GM12878 (cell line): ENCODE measurements around the gene GARIN3. TPM values are rescaled to one million over a fixed set of nuclear protein-coding genes. Genes with fewer than 3 reads are reported as not detected.

Experiments used
- ATAC-seq: fragments of 200-7000 bp; cut with Tn5 transposase; 3 replicates; pipeline ENCODE4 v1.9.1; 2020; ENCODE audit warnings: mild to moderate bottlenecking, moderate library complexity
- BruUV-seq: library from RNA; stranded (reverse); fragments of 400-500 nt; replicated peaks from 2 replicates; lab custom pipeline; 2021; lab: Mats Ljungman, UMichigan
- CTCF ChIA-PET: fragments of 300-600 bp; sonication (Branson Sonifier 250); formaldehyde crosslinking; extraction: SDS; loops from one replicate; lab custom pipeline; 2021; ENCODE audit warnings: inconsistent platforms; lab: Yijun Ruan, JAX
- POLR2A ChIA-PET: fragments of 350-600 bp; formaldehyde crosslinking; extraction: SDS; loops from one replicate; lab custom pipeline; 2021; ENCODE audit warnings: inconsistent platforms; lab: Charles Lee
- RAD21 ChIA-PET: fragments of 300-600 bp; sonication (Branson Sonifier 250); formaldehyde crosslinking; loops from one replicate; lab custom pipeline; 2023; ENCODE audit warnings: antibody characterized with exemption; ENCODE audit not compliant: unreplicated experiment; lab: Charles Lee
- SMC1A ChIA-PET: fragments of 300-600 bp; sonication (Branson Sonifier 250); formaldehyde crosslinking; loops from one replicate; lab custom pipeline; 2023; ENCODE audit not compliant: unreplicated experiment, uncharacterized antibody; lab: Charles Lee
- DNase-seq: peaks from one replicate; pipeline ENCODE4 v3.0.0-alpha.2; 2011; ENCODE audit warnings: low read depth, low spot score
- FAIRE-seq: peaks from 3 replicates; lab custom pipeline; 2011; peaks lifted over from hg19 to GRCh38; lab: Jason Lieb, UNC
- H2AFZ ChIP-seq: 2 replicates; pipeline ENCODE4 v1.6.0; 2011; ENCODE audit warnings: low read depth, low read length, control low read depth; ENCODE audit not compliant: control insufficient read depth
- H3K27ac ChIP-seq: 2 replicates; pipeline ENCODE4 v1.5.1; 2011; ENCODE audit warnings: control low read depth; ENCODE audit not compliant: control insufficient read depth, insufficient read depth
- H3K27me3 ChIP-seq, 2 experiments: replicated peaks in 1 of 2; 2 replicates each; pipeline versions ENCODE4 v1.6.0 to v1.6.1; 2011; ENCODE audit warnings: low read length in 1 of 2; ENCODE audit not compliant: control insufficient read depth in 2 of 2, insufficient read depth in 2 of 2
- H3K36me3 ChIP-seq, 2 experiments: 2 replicates each; pipeline ENCODE4 v1.5.1; 2011; ENCODE audit warnings: low read length in 1 of 2; ENCODE audit not compliant: control insufficient read depth in 2 of 2, insufficient read depth in 2 of 2
- H3K4me1 ChIP-seq: 2 replicates; pipeline ENCODE4 v1.6.1; 2011; ENCODE audit warnings: mild to moderate bottlenecking, low read length, moderate library complexity, mixed read lengths; ENCODE audit not compliant: control insufficient read depth, insufficient read depth
- H3K4me2 ChIP-seq: 2 replicates; pipeline ENCODE4 v1.6.0; 2011; ENCODE audit warnings: control low read depth; ENCODE audit not compliant: control insufficient read depth, insufficient read depth
- H3K4me3 ChIP-seq: fragments of 200-600 bp; sonication (generic); 2 replicates; pipeline ENCODE4 v1.5.1; 2016
- H3K79me2 ChIP-seq: 2 replicates; pipeline ENCODE4 v1.6.0; 2011; ENCODE audit warnings: low read length; ENCODE audit not compliant: control insufficient read depth, insufficient read depth
- H3K9ac ChIP-seq: 2 replicates; pipeline ENCODE4 v1.8.0; 2011; ENCODE audit warnings: low read length, control low read depth, mixed read lengths; ENCODE audit not compliant: control insufficient read depth, insufficient read depth
- H3K9me3 ChIP-seq: replicated peaks from 3 replicates; pipeline ENCODE4 v1.5.1; 2011; ENCODE audit warnings: mild to moderate bottlenecking, low read length; ENCODE audit not compliant: control insufficient read depth, insufficient read depth
- H4K20me1 ChIP-seq: 2 replicates; pipeline ENCODE4 v1.6.0; 2011; ENCODE audit not compliant: control insufficient read depth, insufficient read depth
- BHLHE40 ChIP-seq, 2 experiments: fragments of 450-650 bp in 1 of 2; IDR thresholded peaks; 2 replicates each; pipeline ENCODE4 v1.6.1; 2011 to 2017; ENCODE audit warnings: low read depth in 2 of 2, borderline replicate concordance in 1 of 2, improper control_type of control experiment in 1 of 2, low read length in 1 of 2, mild to moderate bottlenecking in 1 of 2
- CBFB ChIP-seq: IDR thresholded peaks from 2 replicates; pipeline ENCODE4 v1.6.1; 2016; ENCODE audit warnings: antibody characterized with exemption, low read depth
- CBX5 ChIP-seq: sonication (generic); IDR thresholded peaks from 2 replicates; pipeline ENCODE4 v1.6.1; 2016; ENCODE audit warnings: low read depth, moderate library complexity, mild to moderate bottlenecking, inconsistent platforms
- CHD2 ChIP-seq: IDR thresholded peaks from 2 replicates; pipeline ENCODE4 v1.6.1; 2011; ENCODE audit warnings: low read depth, low read length, improper control_type of control experiment, borderline replicate concordance
- EGR1 ChIP-seq, 2 experiments: IDR thresholded peaks; 1 replicate in 1 of 2; 2 replicates in 1 of 2; pipeline ENCODE4 v1.6.1; 2011 to 2012; ENCODE audit warnings: low read depth in 2 of 2, low read length in 2 of 2, borderline replicate concordance in 1 of 2, mild to moderate bottlenecking in 1 of 2, moderate library complexity in 1 of 2
- MYC ChIP-seq: IDR thresholded peaks from 2 replicates; pipeline ENCODE4 v1.6.1; 2011; ENCODE audit warnings: mild to moderate bottlenecking, low read length, moderate library complexity, inconsistent platforms; ENCODE audit not compliant: insufficient read depth, insufficient replicate concordance, insufficient read length, severe bottlenecking
- PBX3 ChIP-seq: IDR thresholded peaks from 2 replicates; pipeline ENCODE4 v1.6.1; 2011; ENCODE audit warnings: mild to moderate bottlenecking, low read depth, low read length, moderate library complexity; ENCODE audit not compliant: insufficient replicate concordance
- TCF3 ChIP-seq: IDR thresholded peaks from 2 replicates; pipeline ENCODE4 v1.6.1; 2012; ENCODE audit warnings: low read depth, mild to moderate bottlenecking, low read length, borderline replicate concordance; ENCODE audit not compliant: insufficient read depth
- ZBED1 ChIP-seq: IDR thresholded peaks from 2 replicates; pipeline ENCODE4 v1.6.1; 2016; ENCODE audit warnings: borderline replicate concordance
- WGBS: methylation state at CpG from one replicate; pipeline ENCODE4 v1.1.6; 2016; ENCODE audit warnings: low lambda C conversion rate; ENCODE audit not compliant: insufficient replicate concordance, insufficient coverage; ENCODE audit errors: missing lambda C conversion rate; 5-methylcytosine and 5-hydroxymethylcytosine counted together
- in situ Hi-C: fragments of 300-500 bp; cut with MboI; formaldehyde crosslinking; loops from 9 replicates; pipeline ENCODE4 v1.14.3; 2018; ENCODE audit warnings: mixed read lengths
- intact Hi-C: fragments of 100-400 bp; cut with micrococcal nuclease; formaldehyde crosslinking; loops from one replicate; pipeline ENCODE4 v1.14.2; 2022; ENCODE audit not compliant: unreplicated experiment
- polyA plus RNA-seq, 11 experiments: library from polyadenylated mRNA; depleted of rRNA in 4 of 11; unstranded in 6 of 11; stranded (reverse) in 5 of 11; fragments of >200 nt; fragmentation: Nextera tagmentation in 4 of 11; fragmentation: Illumina TruSeq in 1 of 11; extraction: Ambion mirVana in 4 of 11; extraction: Trizol in 1 of 11; gene quantifications; 1 replicate in 1 of 11; 2 replicates in 10 of 11; pipeline versions ENCODE4 v1.2.1 to v1.2.3, GENCODE V29; 2011 to 2016; ENCODE audit warnings: inconsistent platforms in 2 of 11, missing spikeins in 2 of 11, low read depth in 1 of 11
- total RNA-seq, 4 experiments: library from RNA; depleted of rRNA in 3 of 4; stranded (reverse); fragments of >200 nt in 3 of 4; fragmentation: Illumina TruSeq in 1 of 4; extraction: Trizol in 1 of 4; gene quantifications; 2 replicates each; pipeline versions ENCODE4 v1.2.1 to v1.2.3, GENCODE V29; 2013 to 2021
- TF ChIP-seq, protein P1 (sequence below): IDR thresholded peaks from 2 replicates; pipeline ENCODE4 v1.6.1; 2012; ENCODE audit warnings: mild to moderate bottlenecking, low read depth, low read length
- TF ChIP-seq, protein P2 (sequence below): fragments of 450-650 bp; IDR thresholded peaks from 2 replicates; pipeline ENCODE4 v1.6.1; 2017; ENCODE audit warnings: mild to moderate bottlenecking, moderate library complexity

The GARIN3 gene
- total and polyA plus RNA-seq, 10 of the 15 experiments (the other 5 are each of a cell fraction or from before 2014, with no cell fraction given): 0.15 TPM; not detected in 9

GRCh38 chr5:157193699-157194424 lies 27.8 kb upstream of the GARIN3 start (continued):
- TF ChIP-seq PBX3 (no peak), CBX5 (no peak), CBFB (no peak), BHLHE40 (IDR thresholded peaks at IDR 0.05; ENCODE audit: borderline replicate concordance in 1 of 2, low read depth in 2 of 2, low read length in 1 of 2) (no peak), EGR1 (IDR thresholded peaks at IDR 0.05; ENCODE audit: borderline replicate concordance in 1 of 2, low read depth in 2 of 2, low read length in 2 of 2) (no peak), CHD2 (no peak)

DNA sequence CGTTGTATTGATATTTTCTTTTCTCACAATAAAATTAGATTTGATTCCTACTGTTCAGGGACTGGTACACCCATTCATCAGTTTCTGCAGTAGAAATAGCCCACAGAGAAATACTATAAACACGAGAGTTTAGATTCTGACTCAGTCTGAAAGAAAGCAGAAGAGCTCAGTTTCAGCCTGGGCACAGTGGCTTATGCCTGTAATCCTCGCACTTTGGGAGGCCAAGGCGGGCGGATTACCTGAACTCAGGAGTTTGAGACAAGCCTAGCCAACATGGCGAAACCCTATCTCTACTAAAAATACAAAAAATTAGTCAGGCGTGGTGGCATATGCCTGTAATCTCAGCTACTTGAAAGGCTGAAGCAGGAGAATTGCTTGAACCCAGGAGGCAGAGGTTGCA lies 23.2 kb upstream of the GARIN3 start:
- H3K79me2 ChIP-seq: no peaks in the 10 kb centered on the region
- in situ Hi-C loops (no loop called here), intact Hi-C loops (no loop called here)
- no peaks in the 10 kb centered on the region for H3K27me3 ChIP-seq
- H4K20me1 ChIP-seq: no peaks in the 10 kb centered on the region
- 0 out of 2 replicates have a peak, but pooled peaks cover 6% of the 10 kb centered on the region for H3K4me1 ChIP-seq
- FAIRE-seq (peak; percentile 59), DNase-seq (no peak), ATAC-seq (peak; percentile 98)
- no peak overlapping the region for H3K4me3 ChIP-seq
- POLR2A ChIA-PET: interaction anchor here (0.6 to 0.9 kb wide), 3 partner anchors 17 to 25 kb away, joined by 3 to 6 read pairs (median 4); no protein-coding TSS in a partner anchor
- SMC1A ChIA-PET: interaction anchor here (0.7 to 6.1 kb wide), 15 partner anchors 8 to 64 kb away, joined by 3 to 43 read pairs (median 6); partner anchors contain the start of genes GARIN3 and ITK
- H3K36me3 ChIP-seq: no peaks in the 10 kb centered on the region
- H3K4me2 ChIP-seq: no peak overlapping the region
- no TSS peak for BruUV-seq
- H2AFZ ChIP-seq: no peak overlapping the region
- no peak overlapping the region for H3K9ac ChIP-seq
- H3K9me3 ChIP-seq: no peaks in the 10 kb centered on the region
- RAD21 ChIA-PET: interaction anchor here (0.7 to 1.7 kb wide), 7 partner anchors 14 to 65 kb away, joined by 3 to 7 read pairs (median 5); partner anchors contain the start of gene MED7
- CTCF ChIA-PET: interaction anchor here (0.8 to 1.6 kb wide), 3 partner anchors 16 to 46 kb away, joined by 3 to 4 read pairs (median 3); partner anchors contain the start of gene MED7
- WGBS: 35% methylated on average over 7 of the region's 7 CpGs
- no peak overlapping the region for H3K27ac ChIP-seq
- TF ChIP-seq, protein P1, sequence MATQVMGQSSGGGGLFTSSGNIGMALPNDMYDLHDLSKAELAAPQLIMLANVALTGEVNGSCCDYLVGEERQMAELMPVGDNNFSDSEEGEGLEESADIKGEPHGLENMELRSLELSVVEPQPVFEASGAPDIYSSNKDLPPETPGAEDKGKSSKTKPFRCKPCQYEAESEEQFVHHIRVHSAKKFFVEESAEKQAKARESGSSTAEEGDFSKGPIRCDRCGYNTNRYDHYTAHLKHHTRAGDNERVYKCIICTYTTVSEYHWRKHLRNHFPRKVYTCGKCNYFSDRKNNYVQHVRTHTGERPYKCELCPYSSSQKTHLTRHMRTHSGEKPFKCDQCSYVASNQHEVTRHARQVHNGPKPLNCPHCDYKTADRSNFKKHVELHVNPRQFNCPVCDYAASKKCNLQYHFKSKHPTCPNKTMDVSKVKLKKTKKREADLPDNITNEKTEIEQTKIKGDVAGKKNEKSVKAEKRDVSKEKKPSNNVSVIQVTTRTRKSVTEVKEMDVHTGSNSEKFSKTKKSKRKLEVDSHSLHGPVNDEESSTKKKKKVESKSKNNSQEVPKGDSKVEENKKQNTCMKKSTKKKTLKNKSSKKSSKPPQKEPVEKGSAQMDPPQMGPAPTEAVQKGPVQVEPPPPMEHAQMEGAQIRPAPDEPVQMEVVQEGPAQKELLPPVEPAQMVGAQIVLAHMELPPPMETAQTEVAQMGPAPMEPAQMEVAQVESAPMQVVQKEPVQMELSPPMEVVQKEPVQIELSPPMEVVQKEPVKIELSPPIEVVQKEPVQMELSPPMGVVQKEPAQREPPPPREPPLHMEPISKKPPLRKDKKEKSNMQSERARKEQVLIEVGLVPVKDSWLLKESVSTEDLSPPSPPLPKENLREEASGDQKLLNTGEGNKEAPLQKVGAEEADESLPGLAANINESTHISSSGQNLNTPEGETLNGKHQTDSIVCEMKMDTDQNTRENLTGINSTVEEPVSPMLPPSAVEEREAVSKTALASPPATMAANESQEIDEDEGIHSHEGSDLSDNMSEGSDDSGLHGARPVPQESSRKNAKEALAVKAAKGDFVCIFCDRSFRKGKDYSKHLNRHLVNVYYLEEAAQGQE: no peak
- TF ChIP-seq TCF3 (no peak), ZBED1 (no peak), MYC (no peak)
- TF ChIP-seq, protein P2, sequence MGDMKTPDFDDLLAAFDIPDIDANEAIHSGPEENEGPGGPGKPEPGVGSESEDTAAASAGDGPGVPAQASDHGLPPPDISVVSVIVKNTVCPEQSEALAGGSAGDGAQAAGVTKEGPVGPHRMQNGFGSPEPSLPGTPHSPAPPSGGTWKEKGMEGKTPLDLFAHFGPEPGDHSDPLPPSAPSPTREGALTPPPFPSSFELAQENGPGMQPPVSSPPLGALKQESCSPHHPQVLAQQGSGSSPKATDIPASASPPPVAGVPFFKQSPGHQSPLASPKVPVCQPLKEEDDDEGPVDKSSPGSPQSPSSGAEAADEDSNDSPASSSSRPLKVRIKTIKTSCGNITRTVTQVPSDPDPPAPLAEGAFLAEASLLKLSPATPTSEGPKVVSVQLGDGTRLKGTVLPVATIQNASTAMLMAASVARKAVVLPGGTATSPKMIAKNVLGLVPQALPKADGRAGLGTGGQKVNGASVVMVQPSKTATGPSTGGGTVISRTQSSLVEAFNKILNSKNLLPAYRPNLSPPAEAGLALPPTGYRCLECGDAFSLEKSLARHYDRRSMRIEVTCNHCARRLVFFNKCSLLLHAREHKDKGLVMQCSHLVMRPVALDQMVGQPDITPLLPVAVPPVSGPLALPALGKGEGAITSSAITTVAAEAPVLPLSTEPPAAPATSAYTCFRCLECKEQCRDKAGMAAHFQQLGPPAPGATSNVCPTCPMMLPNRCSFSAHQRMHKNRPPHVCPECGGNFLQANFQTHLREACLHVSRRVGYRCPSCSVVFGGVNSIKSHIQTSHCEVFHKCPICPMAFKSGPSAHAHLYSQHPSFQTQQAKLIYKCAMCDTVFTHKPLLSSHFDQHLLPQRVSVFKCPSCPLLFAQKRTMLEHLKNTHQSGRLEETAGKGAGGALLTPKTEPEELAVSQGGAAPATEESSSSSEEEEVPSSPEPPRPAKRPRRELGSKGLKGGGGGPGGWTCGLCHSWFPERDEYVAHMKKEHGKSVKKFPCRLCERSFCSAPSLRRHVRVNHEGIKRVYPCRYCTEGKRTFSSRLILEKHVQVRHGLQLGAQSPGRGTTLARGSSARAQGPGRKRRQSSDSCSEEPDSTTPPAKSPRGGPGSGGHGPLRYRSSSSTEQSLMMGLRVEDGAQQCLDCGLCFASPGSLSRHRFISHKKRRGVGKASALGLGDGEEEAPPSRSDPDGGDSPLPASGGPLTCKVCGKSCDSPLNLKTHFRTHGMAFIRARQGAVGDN: no peak
